Gastroesophageal sphincter (tissue), 3 donors: ENCODE measurements around the gene BABAM2.

Experiments
- CTCF ChIP-seq, 4 experiments: fragments of 200-600 bp in 2 of 4; fragments of 450-650 bp in 2 of 4; sonication (generic) in 1 of 4; IDR thresholded peaks; one replicate each; pipeline ENCODE4 v1.5.1; 2017 to 2019; ENCODE audit warnings: antibody characterized with exemption in 4 of 4, mild to moderate bottlenecking in 2 of 4, moderate library complexity in 2 of 4
- EP300 ChIP-seq: sonication (generic); formaldehyde crosslinking; IDR thresholded peaks from one replicate; pipeline ENCODE4 v1.6.1; 2017; ENCODE audit warnings: antibody characterized with exemption, mild to moderate bottlenecking

GRCh38 chr2:28319118-28320008, 428.8 kb downstream of the BABAM2 start:
- TF ChIP-seq EP300 (no peak), CTCF (IDR thresholded peaks at IDR 0.05) (no peak)
